GM18520 (cell line): ENCODE measurements around the gene PRTG.

ENCODE experiments used
- ATAC-seq: cut with Tn5 transposase; IDR thresholded peaks from one replicate; pipeline ENCODE4 v1.9.1; 2021; ENCODE audit not compliant: unreplicated experiment

PRTG gene

GRCh38 chr15:55574096-55574495 is 168.9 kb downstream of the PRTG start:
- ATAC-seq, result no peak

- ATAC-seq, result no peak
Measured at GRCh38 chr15:55573224-55573623, 169.7 kb downstream of the PRTG start.

GRCh38 chr15:55564347-55565145 is 178.4 kb downstream of the PRTG start:
- no peak for ATAC-seq

DNA sequence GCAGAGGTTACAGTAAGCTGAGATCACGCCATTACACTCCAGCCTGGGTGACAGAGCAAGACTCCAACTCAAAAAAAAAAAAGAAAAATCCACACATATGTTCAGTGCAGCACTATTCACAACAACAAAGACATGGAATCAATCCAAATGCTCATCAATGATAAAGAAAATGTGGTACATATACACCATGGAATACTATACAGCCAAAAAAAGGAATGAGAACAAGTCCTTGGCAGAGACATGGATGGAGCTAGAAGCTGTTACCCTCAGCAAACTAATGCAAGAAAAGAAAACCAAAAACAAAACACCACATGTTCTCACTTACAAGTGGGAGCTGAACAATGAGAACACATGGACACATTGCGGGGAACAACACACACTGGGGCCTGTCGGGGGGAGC is 180.4 kb downstream of the PRTG start:
- ATAC-seq, result no peak
